ENCODE data around the gene SOX1. TPM values are rescaled to one million over a fixed set of nuclear protein-coding genes. Genes with fewer than 3 reads are reported as not detected.

The SOX1 gene
- total RNA-seq, 1 experiment from 2014 or later = not detected

- CTCF ChIA-PET = no interaction called here
- no peak for DNase-seq
- Mint-ChIP-seq H3K4me3 (ENCODE audit: low read depth, unreplicated experiment) (no peak overlapping the region), H3K4me1 (ENCODE audit: low read depth, unreplicated experiment) (no peaks in the 10 kb centered on the region), H3K27ac (ENCODE audit: unreplicated experiment) (no peak overlapping the region), H3K36me3 (ENCODE audit: insufficient read depth, unreplicated experiment) (no peaks in the 10 kb centered on the region), H3K9me3 (ENCODE audit: low read depth, unreplicated experiment) (peaks cover 3% of the 10 kb centered on the region), H3K27me3 (ENCODE audit: unreplicated experiment) (no peaks in the 10 kb centered on the region)
- TF ChIP-seq CTCF (IDR thresholded peaks at IDR 0.05; ENCODE audit: unreplicated experiment) = no peak
- intact Hi-C loops (cut with micrococcal nuclease; ENCODE audit: unreplicated experiment) = no loop called here
- BruUV-seq (replicated peaks) = no TSS peak
Measured at GRCh38 chr13:112111239-112111857, 44.4 kb downstream of the SOX1 start.

- Mint-ChIP-seq H3K36me3 (ENCODE audit: insufficient read depth, unreplicated experiment) (no peaks in the 10 kb centered on the region), H3K9me3 (ENCODE audit: low read depth, unreplicated experiment) (peaks cover 3% of the 10 kb centered on the region), H3K4me1 (ENCODE audit: low read depth, unreplicated experiment) (no peaks in the 10 kb centered on the region), H3K27me3 (ENCODE audit: unreplicated experiment) (no peaks in the 10 kb centered on the region), H3K4me3 (ENCODE audit: low read depth, unreplicated experiment) (no peak overlapping the region), H3K27ac (ENCODE audit: unreplicated experiment) (no peak overlapping the region)
- no peak for TF ChIP-seq CTCF (IDR thresholded peaks at IDR 0.05; ENCODE audit: unreplicated experiment)
- BruUV-seq (replicated peaks) = no TSS peak
- intact Hi-C loops (cut with micrococcal nuclease; ENCODE audit: unreplicated experiment) = no loop called here
- no peak for DNase-seq
- CTCF ChIA-PET = no interaction called here
Measured at GRCh38 chr13:112112534-112113276, 45.8 kb downstream of the SOX1 start.

- H3K27me3 Mint-ChIP-seq (ENCODE audit: unreplicated experiment) = no peaks in the 10 kb centered on the region
- no peak overlapping the region for H3K27ac Mint-ChIP-seq (ENCODE audit: unreplicated experiment)
- no peaks in the 10 kb centered on the region for H3K36me3 Mint-ChIP-seq (ENCODE audit: insufficient read depth, unreplicated experiment)
- CTCF ChIA-PET = no interaction called here
- no peaks in the 10 kb centered on the region for H3K4me1 Mint-ChIP-seq (ENCODE audit: low read depth, unreplicated experiment)
- intact Hi-C loops (cut with micrococcal nuclease; ENCODE audit: unreplicated experiment) = no loop called here
- TF ChIP-seq CTCF (IDR thresholded peaks at IDR 0.05; ENCODE audit: unreplicated experiment) = no peak
- H3K4me3 Mint-ChIP-seq (ENCODE audit: low read depth, unreplicated experiment) = no peak overlapping the region
- no peak for DNase-seq
- H3K9me3 Mint-ChIP-seq (ENCODE audit: low read depth, unreplicated experiment) = peaks cover 3% of the 10 kb centered on the region
- no TSS peak for BruUV-seq (replicated peaks)
Measured at GRCh38 chr13:112113348-112113747, 46.4 kb downstream of the SOX1 start.

GRCh38 chr13:112113851-112114250 is 46.9 kb downstream of the SOX1 start:
- H3K4me3 Mint-ChIP-seq (ENCODE audit: low read depth, unreplicated experiment) = no peak overlapping the region
- no peak for TF ChIP-seq CTCF (IDR thresholded peaks at IDR 0.05; ENCODE audit: unreplicated experiment)
- H3K27ac Mint-ChIP-seq (ENCODE audit: unreplicated experiment) = no peak overlapping the region
- no peaks in the 10 kb centered on the region for H3K4me1 Mint-ChIP-seq (ENCODE audit: low read depth, unreplicated experiment)
- no peaks in the 10 kb centered on the region for H3K9me3 Mint-ChIP-seq (ENCODE audit: low read depth, unreplicated experiment)
- no TSS peak for BruUV-seq (replicated peaks)
- H3K36me3 Mint-ChIP-seq (ENCODE audit: insufficient read depth, unreplicated experiment) = no peaks in the 10 kb centered on the region
- DNase-seq = no peak
- no peaks in the 10 kb centered on the region for H3K27me3 Mint-ChIP-seq (ENCODE audit: unreplicated experiment)
- intact Hi-C loops (cut with micrococcal nuclease; ENCODE audit: unreplicated experiment) = no loop called here
- CTCF ChIA-PET = no interaction called here
